PC-9 (cell line): ENCODE measurements around the gene B4GALT6.

Experiments used
- EZH2 ChIP-seq: fragments of 200-600 bp; sonication (generic); IDR thresholded peaks from 2 replicates; pipeline ENCODE4 v1.8.0; 2017; ENCODE audit warnings: antibody characterized with exemption, low read depth
- TF ChIP-seq, protein P1 (sequence below): fragments of 200-600 bp; sonication (generic); conservative IDR thresholded peaks from 2 replicates; pipeline ENCODE4 v1.6.1; 2017; ENCODE audit warnings: mixed run types, antibody characterized with exemption, mild to moderate bottlenecking, moderate library complexity

DNA sequence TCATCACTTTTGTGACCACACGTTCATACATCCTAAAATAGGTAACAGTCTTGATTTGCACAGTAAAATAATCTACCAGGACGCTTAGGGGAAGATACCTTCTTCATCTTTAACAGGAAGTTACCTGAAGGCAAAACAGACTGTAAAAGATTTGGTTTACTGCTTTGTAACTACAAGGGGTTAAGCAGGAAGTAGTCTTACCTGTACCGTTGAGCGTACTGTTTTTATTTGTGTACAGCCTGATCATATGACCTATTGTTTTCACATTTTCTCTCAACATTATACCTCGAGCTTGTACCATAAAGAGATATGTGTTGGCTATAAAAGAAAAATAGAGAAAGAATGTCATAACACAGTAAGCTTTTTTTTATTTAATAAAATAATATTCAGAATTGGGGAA is 18.3 kb downstream of the B4GALT6 start:
- TF ChIP-seq, protein P1, sequence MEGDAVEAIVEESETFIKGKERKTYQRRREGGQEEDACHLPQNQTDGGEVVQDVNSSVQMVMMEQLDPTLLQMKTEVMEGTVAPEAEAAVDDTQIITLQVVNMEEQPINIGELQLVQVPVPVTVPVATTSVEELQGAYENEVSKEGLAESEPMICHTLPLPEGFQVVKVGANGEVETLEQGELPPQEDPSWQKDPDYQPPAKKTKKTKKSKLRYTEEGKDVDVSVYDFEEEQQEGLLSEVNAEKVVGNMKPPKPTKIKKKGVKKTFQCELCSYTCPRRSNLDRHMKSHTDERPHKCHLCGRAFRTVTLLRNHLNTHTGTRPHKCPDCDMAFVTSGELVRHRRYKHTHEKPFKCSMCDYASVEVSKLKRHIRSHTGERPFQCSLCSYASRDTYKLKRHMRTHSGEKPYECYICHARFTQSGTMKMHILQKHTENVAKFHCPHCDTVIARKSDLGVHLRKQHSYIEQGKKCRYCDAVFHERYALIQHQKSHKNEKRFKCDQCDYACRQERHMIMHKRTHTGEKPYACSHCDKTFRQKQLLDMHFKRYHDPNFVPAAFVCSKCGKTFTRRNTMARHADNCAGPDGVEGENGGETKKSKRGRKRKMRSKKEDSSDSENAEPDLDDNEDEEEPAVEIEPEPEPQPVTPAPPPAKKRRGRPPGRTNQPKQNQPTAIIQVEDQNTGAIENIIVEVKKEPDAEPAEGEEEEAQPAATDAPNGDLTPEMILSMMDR, result no peak
- TF ChIP-seq EZH2, result no peak
